GM21737 (cell line): ENCODE measurements around the gene CIROP.
A peak's percentile ranks its signal among the peaks of the same experiment; 100 is the strongest.

ENCODE experiments used
- ATAC-seq: cut with Tn5 transposase; IDR thresholded peaks from one replicate; pipeline ENCODE4 v1.9.1; 2021; ENCODE audit warnings: mild to moderate bottlenecking, moderate library complexity; ENCODE audit not compliant: unreplicated experiment

The CIROP gene

DNA sequence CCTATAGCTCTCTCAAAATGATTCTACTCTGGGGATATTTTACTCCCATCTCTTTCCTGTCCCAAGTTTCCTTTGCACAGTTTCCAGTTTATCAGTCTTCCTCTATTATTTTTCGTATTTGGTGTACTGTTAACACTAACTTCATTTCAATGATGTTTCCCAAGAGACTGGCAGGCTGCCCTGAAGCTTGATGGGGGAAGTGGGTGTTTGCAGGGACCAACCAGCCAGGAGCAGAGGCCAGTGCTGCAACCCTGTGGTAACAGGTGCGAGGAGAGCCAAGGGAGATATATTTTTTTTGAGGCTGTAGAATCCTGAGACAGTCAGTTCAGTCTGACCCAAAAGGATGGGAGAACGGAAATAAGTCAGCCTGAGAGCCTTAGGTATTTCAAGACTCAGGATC is 26.1 kb upstream of the CIROP start:
- ATAC-seq = no peak

DNA sequence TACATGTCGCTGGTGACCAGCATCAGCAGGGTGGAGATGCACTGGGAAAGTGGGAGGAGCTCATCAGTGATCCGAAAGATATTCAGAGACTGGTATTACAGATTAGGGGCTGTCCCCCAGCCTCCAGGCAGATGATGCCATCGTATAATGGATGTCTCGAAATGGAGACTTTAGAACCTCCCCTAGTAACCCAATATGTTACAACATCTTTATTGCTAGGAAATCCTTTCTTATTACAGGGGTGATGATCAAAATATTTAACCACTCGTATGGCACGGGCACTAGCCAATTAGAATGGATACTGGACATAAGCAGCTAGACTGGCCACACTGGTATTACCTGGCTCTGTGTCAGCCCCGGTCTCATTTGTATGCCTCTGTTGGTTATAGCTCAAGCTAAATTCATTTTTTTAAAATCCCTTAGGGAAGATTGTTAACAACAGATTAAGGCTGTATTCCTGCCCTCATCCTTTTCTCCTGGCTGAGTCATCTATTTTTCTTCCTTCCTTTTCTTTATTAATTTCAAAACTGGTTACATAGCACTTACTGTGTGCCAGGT is 25.0 kb upstream of the CIROP start:
- no peak for ATAC-seq

DNA sequence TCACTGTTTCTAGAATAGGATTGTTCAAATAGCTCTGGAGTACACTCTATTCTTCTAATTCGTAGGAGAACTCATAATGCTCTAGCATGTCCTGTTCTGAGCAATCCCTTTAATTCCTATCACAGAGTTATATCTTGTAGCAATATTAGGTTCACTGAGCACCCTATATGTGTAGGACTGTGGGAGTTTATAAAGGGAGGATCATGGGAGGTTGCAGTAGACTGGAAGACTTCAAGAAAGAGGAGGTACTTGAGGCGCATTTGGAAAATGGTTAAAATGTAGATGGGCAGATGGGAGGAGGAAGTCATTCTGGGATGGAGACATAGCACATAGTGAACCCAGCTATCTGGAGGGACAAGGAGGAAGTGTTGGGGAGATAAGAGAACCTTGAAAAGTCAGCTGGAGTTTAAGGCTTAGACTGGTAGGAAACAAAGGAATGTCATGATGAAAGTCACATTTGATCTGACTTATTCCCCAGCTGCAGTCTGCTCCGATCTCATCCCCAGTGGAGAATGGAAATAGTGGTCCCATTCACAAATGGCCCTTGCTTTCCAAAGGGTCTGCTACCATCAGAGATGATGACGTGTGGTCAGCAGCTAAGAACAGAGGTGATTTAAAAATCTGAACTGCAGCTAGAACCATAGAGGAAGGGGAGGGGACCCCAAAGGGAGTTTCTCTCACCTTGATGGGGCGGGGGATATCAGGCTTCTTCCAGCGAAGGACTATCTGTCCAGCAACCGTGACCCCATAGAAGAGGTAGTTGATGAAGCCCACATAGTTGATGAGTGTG is 24.4 kb upstream of the CIROP start:
- no peak for ATAC-seq

DNA sequence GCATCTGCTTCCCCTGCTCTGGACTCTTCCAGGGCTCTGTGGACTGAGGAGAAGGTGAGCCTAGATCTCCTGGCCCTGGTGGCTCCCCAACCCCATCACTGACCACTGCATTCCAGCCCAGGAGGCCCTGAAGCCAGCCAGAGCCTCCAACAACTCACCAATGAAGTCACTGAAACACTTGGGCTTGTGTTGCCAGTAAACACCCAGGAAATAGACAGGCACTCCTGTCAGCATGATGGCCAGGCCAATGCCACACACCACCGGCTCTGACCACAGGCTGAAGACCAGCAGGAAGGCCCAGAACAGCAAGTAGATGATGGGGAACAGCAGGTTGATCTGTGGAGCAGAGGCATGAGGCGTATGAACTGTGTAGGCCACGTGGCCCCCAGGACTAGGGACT is 23.1 kb upstream of the CIROP start:
- no peak for ATAC-seq

DNA sequence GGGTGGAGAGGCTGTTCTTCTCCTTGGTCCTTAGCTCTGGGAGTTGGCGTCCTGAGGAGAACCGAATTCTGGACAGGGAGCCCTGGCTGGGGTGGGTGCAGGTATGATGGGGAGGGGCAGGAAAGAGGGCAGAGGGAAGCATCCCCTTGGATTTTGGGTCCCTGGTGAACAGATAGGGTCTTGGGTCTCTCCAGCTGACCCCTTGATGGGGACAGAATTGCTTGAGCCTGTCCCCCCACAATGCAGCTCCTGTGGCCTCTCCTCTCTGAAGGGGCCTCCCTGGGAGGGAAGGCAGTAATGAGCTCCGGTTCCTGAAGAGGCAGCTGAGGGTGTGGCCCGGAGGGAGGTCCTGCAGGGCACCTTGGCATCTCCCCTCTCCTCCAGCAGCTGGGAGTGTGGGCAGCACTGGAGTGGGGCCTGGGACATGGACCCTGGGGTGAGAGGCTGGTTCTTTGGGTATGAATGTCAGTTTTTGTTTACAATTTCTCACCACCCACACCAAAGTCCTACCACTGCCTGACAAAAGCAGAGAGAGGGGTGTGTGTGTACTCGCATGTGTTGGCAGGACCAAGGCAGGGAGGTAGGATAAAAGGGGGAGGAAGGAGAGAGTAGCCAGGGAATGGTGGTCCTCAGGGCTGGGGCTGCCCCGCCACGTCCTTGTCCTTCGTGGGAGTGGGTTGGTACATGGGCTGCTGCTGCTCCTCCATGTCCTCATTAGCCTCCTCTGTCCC is 21.9 kb upstream of the CIROP start:
- ATAC-seq = no peak

DNA sequence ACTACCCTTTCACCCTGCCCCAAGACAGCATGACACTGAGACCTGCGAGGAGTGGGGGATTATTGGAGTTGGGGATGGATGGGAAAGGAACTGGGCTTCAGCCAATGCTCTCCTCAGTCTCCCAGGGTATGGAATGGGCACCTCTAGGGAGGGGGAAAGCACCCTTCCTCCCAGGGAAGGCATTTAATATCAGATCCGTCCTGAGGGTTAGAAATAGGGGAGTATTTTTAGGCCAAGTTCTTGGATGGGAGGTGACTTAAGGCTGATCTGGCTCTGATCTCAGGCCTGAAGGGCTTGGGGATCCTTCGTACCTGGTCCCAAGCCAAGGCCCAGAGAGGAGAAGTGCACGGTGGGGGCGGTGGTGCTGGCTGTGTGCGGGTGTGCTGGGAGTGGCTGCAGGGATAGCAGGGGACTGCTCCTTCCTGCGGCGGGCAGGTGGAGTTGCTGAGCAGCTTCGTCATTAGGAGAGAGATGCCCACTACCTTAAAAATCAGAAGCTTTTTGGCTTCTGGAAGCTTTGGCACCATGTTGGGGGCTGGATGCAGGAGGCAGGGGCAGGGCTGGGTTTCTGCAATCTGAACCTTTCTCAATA is 21.2 kb upstream of the CIROP start:
- ATAC-seq = no peak

DNA sequence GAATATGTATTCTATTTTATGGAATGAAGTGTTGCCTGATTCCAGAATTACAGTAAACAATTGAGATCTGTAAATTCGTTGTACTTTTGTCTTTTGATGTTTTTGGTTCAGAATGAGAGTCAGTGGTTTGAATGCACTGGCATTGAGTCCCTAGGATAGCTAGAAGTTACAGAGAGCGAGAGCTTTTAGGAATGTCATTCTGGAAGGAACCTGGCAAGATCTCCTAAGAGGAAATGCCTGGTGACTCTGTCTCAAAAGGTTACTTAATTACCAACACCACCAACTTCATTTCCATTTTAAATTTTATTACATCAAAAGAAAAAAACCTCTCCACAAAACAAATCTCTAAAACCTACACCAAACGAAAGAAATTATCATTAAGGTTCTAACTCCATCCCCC is 20.2 kb upstream of the CIROP start:
- ATAC-seq = no peak

DNA sequence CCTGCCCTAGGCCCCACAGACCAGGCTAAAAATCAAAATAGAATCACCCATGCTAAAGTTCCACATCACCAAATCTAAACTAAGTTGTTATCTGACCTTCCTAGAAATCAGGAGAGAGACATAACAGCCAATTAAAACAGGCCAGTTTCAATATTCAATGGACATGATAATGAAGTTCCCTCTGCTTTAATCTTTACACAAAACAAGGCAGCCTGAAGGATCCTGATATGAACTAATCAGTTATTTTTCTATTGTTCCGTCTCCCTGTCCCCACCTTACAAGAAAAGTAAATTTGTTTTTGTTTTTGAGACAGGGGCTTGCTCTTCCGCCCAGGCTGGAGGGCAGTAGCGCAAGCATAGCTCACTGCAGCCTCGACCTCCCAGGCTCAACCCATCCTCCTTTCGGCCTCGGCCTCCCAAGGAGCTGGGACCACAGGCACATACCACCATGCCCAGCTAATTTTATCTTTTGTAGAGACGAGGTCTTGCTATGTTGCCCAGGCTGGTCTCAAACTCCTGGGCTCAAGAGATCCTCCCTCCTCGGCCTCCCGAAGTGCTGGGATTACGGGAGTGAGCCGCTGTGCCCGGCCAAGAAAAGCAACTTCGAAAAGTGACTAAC is 19.7 kb upstream of the CIROP start:
- ATAC-seq = no peak

DNA sequence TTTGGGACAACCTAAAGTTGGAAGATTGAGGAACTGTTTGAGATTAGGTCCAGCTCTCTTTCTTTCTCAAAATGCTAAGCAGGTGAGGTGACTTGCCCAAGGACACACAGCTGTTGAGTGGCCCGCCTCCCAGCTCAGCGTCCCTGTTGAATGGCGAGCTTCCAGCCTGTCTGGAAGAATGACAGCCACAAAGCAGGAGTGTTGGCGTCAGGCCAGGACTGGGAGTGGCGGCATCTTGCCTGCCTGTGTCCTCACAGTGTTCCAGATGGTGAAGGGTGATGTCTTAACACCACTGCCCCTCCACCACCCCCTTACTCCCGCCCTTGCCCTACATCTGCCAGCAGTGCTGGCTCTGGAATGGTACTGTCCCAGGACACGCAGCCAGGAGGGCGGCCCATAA is 18.6 kb upstream of the CIROP start:
- ATAC-seq = no peak

DNA sequence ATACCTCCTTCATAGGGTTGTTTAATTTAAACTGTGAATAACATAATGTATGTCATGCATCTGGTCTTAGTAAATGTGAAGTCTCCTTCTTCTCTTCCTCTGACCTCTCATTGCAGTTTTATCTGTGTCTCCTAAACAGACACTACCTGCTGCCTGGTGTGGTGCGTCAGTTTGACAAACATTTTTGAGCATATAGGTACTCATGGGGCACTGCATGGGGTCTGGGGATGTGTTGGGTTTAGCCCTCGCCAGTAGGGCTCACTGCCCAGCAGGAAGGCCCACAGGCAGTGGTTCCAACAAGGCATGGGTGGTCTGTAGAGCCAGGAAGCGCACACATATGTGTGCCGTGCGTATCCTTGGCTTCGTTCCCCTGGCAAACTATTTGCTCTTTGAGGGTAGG is 17.3 kb upstream of the CIROP start:
- ATAC-seq = no peak

DNA sequence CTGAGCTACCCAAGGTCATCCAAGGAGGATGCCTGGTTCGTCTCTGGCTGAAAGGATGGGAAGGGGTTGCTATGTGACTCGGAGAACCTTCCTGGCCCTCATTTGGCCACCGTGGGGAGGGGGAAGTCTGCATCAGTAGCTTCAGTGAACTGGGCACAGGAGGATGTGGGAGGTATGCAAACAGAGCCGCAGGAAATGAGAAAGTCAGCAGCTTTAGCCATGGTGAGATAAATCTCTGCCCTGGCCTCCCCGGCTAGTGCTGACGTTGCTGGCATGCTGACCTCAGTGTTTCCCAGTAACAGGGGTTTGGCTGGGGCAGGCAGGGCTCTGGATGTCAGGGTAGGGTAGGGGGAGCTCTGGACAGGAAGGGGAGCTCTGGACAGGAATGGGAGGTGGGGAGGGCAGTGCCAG is 16.6 kb upstream of the CIROP start:
- ATAC-seq = peak; percentile 51

DNA sequence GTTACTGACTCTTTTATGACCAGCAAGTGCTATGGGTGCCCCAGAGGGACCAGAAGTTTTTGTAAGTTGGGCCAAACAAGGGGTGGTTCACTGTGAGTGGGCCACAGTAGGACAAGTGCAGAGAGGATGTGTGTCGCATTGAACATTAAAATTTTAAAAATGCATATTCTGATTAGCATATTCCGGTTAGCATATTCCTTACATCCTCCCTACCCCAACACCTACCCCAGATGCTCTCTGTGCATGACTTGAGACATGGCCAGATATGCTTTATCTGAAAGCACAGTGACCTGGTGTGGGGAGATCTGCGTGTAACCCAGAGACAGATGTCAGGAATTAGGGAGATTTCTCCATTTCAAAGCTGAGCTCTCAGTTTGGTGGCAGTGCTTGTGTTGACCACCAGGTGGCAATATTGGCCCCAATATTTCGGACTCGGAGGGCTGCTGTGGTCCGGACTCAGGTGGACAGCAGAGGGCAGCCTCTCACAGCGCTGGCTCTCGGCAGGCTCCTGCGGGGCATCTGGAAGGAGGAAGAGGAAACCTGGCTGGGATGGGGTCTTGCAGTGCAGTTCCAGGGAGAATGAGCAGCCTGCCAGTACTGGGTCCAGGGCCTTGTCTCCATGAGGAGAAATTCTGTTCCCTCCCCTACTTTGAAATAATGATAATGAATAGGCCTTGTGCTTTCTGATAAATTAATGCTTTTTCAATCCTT is 15.9 kb upstream of the CIROP start:
- peak; percentile 70 for ATAC-seq

DNA sequence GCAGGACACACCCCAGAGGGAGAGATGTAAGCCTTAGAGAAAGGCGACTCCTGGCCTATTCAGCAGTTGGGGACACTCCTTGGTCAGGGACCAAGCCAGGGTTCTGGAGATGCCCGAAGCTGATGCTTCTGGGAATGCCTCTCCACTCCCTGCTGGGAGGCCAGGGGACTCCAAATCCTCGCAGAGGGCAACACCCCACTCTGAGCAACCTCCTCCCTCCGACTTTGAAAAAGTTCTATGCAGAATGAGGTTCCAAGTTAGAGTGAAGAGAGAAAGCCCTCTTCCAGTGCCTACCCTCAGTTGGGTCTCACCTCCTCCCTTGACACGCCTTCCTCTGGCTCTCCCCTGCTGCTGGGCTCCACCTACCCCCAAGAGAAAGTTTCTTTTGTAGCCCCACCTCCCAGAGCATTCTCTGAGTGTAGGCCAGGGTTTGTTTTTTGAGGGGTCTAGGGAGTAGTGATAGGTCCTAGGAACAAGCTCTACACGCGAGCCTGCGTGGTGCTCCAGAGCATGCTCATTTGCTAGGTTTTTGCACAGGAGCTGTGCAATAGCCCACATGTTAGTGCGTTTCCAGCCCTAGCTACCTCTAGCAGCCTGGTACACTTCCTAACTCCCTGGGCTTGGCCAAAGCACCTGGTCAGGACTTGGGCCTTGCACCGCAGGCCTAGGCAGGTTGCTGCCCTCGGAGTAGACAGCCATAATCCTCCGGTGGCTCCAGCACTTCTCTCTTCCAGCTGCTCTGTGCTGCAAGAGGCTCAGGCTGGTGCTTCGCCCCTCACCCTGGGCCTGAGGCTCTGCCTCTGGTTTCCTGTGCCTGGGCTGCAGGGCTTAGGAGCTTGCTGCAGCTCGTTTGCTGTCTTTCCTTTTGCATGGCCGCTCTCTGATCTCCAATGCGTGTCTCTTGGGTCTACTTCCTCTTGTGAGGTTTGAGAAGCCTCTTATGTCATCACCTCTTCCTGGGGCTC is 14.9 kb upstream of the CIROP start:
- ATAC-seq = no peak

DNA sequence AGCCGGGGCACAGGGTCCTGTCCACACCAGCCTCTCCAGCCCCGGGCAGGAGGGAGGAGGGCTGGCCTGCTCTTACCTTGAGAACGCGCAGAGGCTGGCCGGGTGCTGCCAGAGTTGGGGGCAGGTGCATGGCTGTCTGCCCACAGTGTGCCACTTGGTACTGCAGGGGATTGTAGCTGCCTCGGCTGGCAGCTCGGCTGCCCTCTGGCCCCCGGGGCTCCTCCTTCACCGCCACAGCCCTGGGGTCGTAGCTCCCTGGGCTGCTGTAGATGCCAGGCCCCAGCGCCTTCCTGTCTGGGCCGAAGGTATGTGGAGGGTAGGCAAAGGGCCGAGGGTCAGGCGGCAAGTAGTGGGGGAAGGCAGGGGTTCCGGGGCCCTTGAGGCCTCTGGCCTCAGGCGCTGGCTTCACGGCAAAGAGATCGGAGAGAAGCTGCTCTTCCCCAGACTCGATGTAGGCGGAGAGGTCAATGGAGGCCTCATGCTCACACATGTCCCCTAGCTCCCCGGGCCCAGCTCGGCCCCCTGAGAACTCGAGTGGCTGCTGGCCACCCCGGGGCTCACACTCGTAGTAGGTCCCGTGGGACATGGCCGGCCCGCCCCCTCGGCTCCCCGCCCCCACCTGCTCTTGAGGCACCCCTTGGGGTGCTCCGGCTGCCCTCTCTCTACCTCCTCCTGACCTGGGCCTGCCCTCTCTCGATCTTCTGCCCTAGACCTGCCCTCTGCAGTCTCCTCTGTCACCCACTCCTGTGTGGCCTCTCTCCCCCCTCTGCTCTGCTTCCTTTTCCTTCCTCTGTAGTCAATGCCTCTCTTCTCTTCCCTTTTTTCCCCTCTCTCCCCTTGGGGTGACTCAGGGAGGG is 13.9 kb upstream of the CIROP start, which contains the start of gene CEBPE:
CEBPE (minus strand) TSS at position 750 of the 857 bp plus-strand sequence; CDS start at position 586, 164 bp downstream.
- no peak for ATAC-seq

DNA sequence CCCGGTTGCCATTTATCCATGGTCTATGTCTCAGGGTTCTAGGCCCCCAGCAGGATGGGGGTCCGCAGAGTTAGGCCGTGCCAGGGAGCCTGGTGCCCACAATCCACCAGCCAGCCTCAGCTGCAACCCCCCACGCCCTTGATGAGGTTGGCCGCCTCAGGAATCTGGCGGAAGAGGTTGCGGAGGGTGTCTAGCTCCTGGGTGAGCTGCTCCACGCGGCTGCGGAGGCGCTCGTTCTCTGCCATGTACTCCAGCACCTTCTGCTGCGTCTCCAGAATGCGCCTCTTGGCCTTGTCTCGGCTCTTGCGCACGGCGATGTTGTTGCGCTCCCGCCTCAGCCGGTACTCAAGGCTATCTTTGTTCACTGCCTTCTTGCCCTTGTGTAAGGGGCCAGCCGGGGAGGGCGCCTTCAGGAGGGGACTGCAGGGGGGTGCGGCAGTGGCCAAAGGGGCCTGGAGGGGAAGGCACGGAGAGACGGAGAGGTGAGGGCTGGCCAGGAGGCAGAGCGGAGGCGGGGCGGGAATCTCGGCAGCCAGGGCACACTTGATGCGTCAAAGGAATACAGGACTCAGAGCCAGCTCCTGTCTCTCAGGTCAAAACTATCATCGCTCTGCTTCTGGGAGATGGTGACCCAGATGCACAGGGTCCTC is 12.7 kb upstream of the CIROP start:
- ATAC-seq = no peak

DNA sequence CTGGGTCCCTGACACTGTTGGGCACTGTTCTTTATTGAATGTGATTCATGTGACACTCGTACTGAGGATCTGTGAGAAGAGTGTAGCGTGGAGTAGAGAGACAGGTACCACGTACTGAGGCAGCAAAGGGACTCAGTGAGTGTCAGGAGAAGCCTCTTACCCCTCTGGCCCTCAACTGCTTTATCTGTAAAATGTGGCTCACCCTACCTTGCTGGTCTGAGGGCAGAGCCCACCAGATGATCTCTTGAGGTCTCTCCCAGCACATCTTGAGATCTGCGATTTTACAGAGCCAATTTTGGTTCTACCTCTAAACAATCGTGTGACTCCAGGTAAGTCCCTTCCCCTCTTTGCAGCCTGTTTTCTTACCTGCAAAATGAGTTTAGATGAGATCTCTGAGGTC is 11.1 kb upstream of the CIROP start:
- no peak for ATAC-seq

DNA sequence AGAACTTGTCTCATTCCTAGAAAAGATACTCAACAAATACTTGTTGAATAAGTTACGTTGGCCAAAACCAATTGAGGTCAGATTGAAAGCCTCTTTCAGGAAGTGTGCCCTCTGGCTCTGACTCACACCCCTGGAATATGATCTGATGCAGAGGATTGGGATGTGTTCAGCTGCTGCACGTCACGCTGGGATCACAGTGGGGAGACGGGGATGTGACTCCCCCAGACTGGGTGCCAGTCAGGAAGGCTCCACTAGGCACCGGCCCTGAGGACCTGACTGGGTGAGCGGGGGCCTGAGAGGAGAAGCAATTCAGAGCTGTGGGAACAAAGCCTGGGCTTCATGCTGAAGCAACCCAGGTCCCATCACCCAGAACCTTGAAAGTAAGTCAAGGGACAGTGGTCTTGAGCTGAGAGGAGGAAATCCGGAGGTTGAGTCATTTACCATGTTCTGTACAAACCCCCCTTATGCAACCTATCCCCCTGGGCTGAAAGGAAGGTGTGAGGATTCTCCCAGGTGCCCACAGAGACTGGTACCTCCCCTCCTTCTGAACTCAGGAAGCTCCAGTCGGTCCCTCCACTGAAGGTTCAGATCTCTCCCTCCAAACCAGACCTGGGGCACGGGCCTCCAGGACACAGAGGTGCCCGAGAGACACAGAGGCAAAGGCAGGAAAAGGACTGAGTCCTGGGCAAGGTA is 10.4 kb upstream of the CIROP start:
- ATAC-seq = no peak

DNA sequence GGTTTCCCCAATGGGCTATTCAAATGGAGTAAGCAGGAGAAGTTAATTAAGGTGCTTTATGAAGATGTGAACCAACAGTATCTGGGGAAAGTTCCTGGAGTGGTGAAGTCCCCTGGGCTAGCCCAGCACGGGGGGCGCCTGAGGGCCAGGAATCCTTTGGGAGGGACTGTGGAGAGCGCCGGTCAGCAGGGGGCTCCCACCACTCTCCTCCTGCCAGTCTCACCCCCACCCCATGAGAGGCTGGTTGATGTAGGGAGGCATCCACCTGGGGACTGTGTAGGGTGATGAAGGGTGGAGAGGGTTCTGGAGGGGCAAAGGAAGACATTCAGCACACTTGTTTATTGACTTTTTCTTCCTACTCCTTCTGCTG is 9.9 kb upstream of the CIROP start:
- no peak for ATAC-seq
